Measurements from ENCODE around the gene VANGL1. TPM values are rescaled to one million over a fixed set of nuclear protein-coding genes. Genes with fewer than 3 reads are reported as not detected.

VANGL1 gene
- total RNA-seq, 1 donor from 2014 or later, result 15.3 TPM

GRCh38 chr1:115656461-115657077, 14.8 kb downstream of the VANGL1 start:
- Histone ChIP-seq H3K4me3 (ENCODE audit: low read depth, low read length) (no peak overlapping the region), H3K36me3 (ENCODE audit: control insufficient read depth, insufficient read depth, low read length) (peaks cover 10% of the 10 kb centered on the region), H3K27me3 (ENCODE audit: control insufficient read depth, insufficient read depth, low read length) (no peaks in the 10 kb centered on the region)
- FAIRE-seq, result no peak
- no peak for DNase-seq (ENCODE audit: low read depth)
- no peak for TF ChIP-seq CTCF (IDR thresholded peaks at IDR 0.05; ENCODE audit: insufficient read depth, low read length, severe bottlenecking)

- H3K36me3 ChIP-seq (ENCODE audit: control insufficient read depth, insufficient read depth, low read length), result peaks cover 11% of the 10 kb centered on the region
- no peak for FAIRE-seq
- TF ChIP-seq CTCF (IDR thresholded peaks at IDR 0.05; ENCODE audit: insufficient read depth, low read length, severe bottlenecking), result no peak
Observed at GRCh38 chr1:115658646-115659045, 16.9 kb downstream of the VANGL1 start.

GRCh38 chr1:115660151-115660550, 18.4 kb downstream of the VANGL1 start:
- Histone ChIP-seq H3K36me3 (ENCODE audit: control insufficient read depth, insufficient read depth, low read length) (peaks cover 18% of the 10 kb centered on the region), H3K27me3 (ENCODE audit: control insufficient read depth, insufficient read depth, low read length) (no peaks in the 10 kb centered on the region), H3K4me3 (ENCODE audit: low read depth, low read length) (no peak overlapping the region)
- no peak for TF ChIP-seq CTCF (IDR thresholded peaks at IDR 0.05; ENCODE audit: insufficient read depth, low read length, severe bottlenecking)
- no peak for DNase-seq (ENCODE audit: low read depth)
- FAIRE-seq, result no peak

More at GRCh38 chr1:115658646-115659045, 16.9 kb downstream of the VANGL1 start:
- no peak for DNase-seq (ENCODE audit: low read depth)
- Histone ChIP-seq H3K27me3 (ENCODE audit: control insufficient read depth, insufficient read depth, low read length) (no peaks in the 10 kb centered on the region), H3K4me3 (ENCODE audit: low read depth, low read length) (no peak overlapping the region)

GRCh38 chr1:115661157-115661556, 19.4 kb downstream of the VANGL1 start:
- no peak for DNase-seq (ENCODE audit: low read depth)
- FAIRE-seq, result no peak
- TF ChIP-seq CTCF (IDR thresholded peaks at IDR 0.05; ENCODE audit: insufficient read depth, low read length, severe bottlenecking), result no peak
- Histone ChIP-seq H3K27me3 (ENCODE audit: control insufficient read depth, insufficient read depth, low read length) (no peaks in the 10 kb centered on the region), H3K4me3 (ENCODE audit: low read depth, low read length) (no peak overlapping the region), H3K36me3 (ENCODE audit: control insufficient read depth, insufficient read depth, low read length) (peaks cover 18% of the 10 kb centered on the region)

- H3K36me3 ChIP-seq (ENCODE audit: control insufficient read depth, insufficient read depth, low read length), result peaks cover 9% of the 10 kb centered on the region
- no peaks in the 10 kb centered on the region for H3K27me3 ChIP-seq (ENCODE audit: control insufficient read depth, insufficient read depth, low read length)
- DNase-seq (ENCODE audit: low read depth) (peak; percentile 50), FAIRE-seq (no peak)
- no peak overlapping the region for H3K4me3 ChIP-seq (ENCODE audit: low read depth, low read length)
- TF ChIP-seq CTCF (IDR thresholded peaks at IDR 0.05; ENCODE audit: insufficient read depth, low read length, severe bottlenecking), result no peak
Observed at GRCh38 chr1:115665319-115666096, 23.7 kb downstream of the VANGL1 start.
